Measurements from ENCODE around the gene TENM3. TPM values are rescaled to one million over a fixed set of nuclear protein-coding genes. Genes with fewer than 3 reads are reported as not detected.

TENM3 gene
- total RNA-seq, 2 experiments from 2014 or later: not detected

DNA sequence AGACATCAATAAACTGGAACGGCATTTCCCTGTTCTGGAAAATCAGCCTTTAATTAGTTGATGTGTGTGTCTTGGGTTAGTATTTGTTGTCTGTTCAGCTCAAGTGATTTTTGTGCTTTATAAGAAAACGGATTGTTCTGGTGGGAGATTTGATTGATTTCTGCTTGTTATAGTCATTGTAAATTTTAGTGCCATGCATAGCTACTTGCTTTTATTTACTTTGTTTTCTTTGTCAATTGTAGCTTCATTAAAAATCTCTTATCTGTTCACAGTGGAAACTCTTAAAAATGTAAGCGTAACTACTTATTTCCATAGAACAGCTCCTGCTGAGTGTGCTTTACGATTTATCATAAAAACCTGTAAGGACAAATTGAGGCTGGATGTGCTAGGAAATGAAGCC is 253.2 kb downstream of the TENM3 start:
- H3K4me3 Mint-ChIP-seq: no peak overlapping the region
- TF ChIP-seq, protein P1, sequence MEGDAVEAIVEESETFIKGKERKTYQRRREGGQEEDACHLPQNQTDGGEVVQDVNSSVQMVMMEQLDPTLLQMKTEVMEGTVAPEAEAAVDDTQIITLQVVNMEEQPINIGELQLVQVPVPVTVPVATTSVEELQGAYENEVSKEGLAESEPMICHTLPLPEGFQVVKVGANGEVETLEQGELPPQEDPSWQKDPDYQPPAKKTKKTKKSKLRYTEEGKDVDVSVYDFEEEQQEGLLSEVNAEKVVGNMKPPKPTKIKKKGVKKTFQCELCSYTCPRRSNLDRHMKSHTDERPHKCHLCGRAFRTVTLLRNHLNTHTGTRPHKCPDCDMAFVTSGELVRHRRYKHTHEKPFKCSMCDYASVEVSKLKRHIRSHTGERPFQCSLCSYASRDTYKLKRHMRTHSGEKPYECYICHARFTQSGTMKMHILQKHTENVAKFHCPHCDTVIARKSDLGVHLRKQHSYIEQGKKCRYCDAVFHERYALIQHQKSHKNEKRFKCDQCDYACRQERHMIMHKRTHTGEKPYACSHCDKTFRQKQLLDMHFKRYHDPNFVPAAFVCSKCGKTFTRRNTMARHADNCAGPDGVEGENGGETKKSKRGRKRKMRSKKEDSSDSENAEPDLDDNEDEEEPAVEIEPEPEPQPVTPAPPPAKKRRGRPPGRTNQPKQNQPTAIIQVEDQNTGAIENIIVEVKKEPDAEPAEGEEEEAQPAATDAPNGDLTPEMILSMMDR (IDR thresholded peaks at IDR 0.05): no peak
- Histone ChIP-seq H3K4me3 (ENCODE audit: low read length) (no peak overlapping the region), H3K4me1 (ENCODE audit: insufficient read depth, low read length) (no peaks in the 10 kb centered on the region), H3K27ac (ENCODE audit: low read depth in 1 of 2, low read length in 2 of 2) (no peak overlapping the region), H3K36me3 (ENCODE audit: insufficient read depth, low read length) (no peaks in the 10 kb centered on the region), H3K27me3 (ENCODE audit: control insufficient read depth in 1 of 2, insufficient read depth in 2 of 2, low read length in 2 of 2) (no peaks in the 10 kb centered on the region), H3K9me3 (ENCODE audit: control insufficient read depth in 1 of 2, insufficient read depth in 1 of 2, low read length in 2 of 2) (no peaks in the 10 kb centered on the region)
- peaks cover 7% of the 10 kb centered on the region for H3K4me1 Mint-ChIP-seq (ENCODE audit: low read depth)
- no peak for DNase-seq
- ChIA-PET POLR2A (no interaction called here), CTCF (no interaction called here)
- peaks cover 16% of the 10 kb centered on the region for H3K27me3 Mint-ChIP-seq
- no peaks in the 10 kb centered on the region for H3K36me3 Mint-ChIP-seq (ENCODE audit: low read depth)
- H3K9me3 Mint-ChIP-seq: no peaks in the 10 kb centered on the region
- intact Hi-C loops (cut with DNase I, micrococcal nuclease): no loop called here
- no peak overlapping the region for H3K27ac Mint-ChIP-seq
- no peak for ATAC-seq (ENCODE audit: poor library complexity)

DNA sequence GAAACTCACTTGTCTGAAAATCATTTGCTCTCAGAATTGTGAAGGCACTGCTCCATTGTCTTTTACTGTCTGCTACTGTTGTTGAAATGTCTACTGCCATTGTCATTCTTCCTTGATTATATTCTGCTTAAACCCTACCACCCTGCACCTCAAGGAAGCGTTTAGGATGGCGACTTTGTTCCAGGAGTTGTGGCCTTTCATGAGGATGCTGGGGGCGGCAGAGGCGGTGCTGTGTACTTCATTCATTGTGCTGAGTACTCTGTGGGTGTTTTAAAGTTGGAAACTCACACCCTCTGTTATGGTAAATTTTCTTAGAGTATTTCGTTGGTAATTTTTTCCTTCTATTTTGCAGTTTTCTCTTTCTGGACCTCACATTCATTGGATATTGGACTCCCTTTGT is 258.9 kb downstream of the TENM3 start:
- H3K27me3 Mint-ChIP-seq: peaks cover 25% of the 10 kb centered on the region
- intact Hi-C loops (cut with DNase I, micrococcal nuclease): no loop called here

DNA sequence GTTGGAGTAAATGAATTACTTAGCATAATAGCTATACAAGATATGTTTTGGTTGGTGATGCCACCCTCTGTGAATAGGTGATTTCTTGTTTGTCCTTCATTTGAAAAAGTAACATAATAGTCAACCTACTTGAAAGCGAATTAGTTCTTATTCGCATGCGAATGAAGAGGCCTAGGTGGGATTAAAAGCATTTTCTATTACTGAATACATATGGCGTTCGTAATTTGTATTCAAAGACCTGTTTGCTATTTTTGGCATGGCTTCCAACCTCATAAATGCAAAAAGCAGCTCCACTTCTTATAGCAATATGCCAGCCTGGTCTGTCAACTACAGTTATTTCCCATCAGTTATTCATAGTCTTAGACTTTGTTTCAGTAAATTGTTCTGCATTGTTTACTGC is 261.3 kb downstream of the TENM3 start:
- TF ChIP-seq, protein P1 (IDR thresholded peaks at IDR 0.05): no peak
- H3K9me3 Mint-ChIP-seq: no peaks in the 10 kb centered on the region
- CTCF ChIA-PET: no interaction called here
- no peaks in the 10 kb centered on the region for H3K9me3 ChIP-seq (ENCODE audit: control insufficient read depth in 1 of 2, insufficient read depth in 1 of 2, low read length in 2 of 2)
- H3K27ac ChIP-seq (ENCODE audit: low read depth in 1 of 2, low read length in 2 of 2): no peak overlapping the region
- POLR2A ChIA-PET: no interaction called here
- no peak for ATAC-seq (ENCODE audit: poor library complexity)
- no peak overlapping the region for H3K27ac Mint-ChIP-seq
- no peaks in the 10 kb centered on the region for H3K4me1 ChIP-seq (ENCODE audit: insufficient read depth, low read length)
- H3K4me1 Mint-ChIP-seq (ENCODE audit: low read depth): no peaks in the 10 kb centered on the region
- no peaks in the 10 kb centered on the region for H3K36me3 ChIP-seq (ENCODE audit: insufficient read depth, low read length)
- no peak overlapping the region for H3K4me3 ChIP-seq (ENCODE audit: low read length)
- H3K27me3 ChIP-seq (ENCODE audit: control insufficient read depth in 1 of 2, insufficient read depth in 2 of 2, low read length in 2 of 2): no peaks in the 10 kb centered on the region
- no peaks in the 10 kb centered on the region for H3K36me3 Mint-ChIP-seq (ENCODE audit: low read depth)
- DNase-seq: no peak
- H3K27me3 Mint-ChIP-seq: peaks cover 13% of the 10 kb centered on the region
- H3K4me3 Mint-ChIP-seq: no peak overlapping the region
- intact Hi-C loops (cut with DNase I, micrococcal nuclease): no loop called here

More for the DNA sequence above, 258.9 kb downstream of the TENM3 start:
- H3K9me3 ChIP-seq (ENCODE audit: control insufficient read depth in 1 of 2, insufficient read depth in 1 of 2, low read length in 2 of 2): no peaks in the 10 kb centered on the region
- no peaks in the 10 kb centered on the region for H3K36me3 Mint-ChIP-seq (ENCODE audit: low read depth)
- H3K27me3 ChIP-seq (ENCODE audit: control insufficient read depth in 1 of 2, insufficient read depth in 2 of 2, low read length in 2 of 2): no peaks in the 10 kb centered on the region
- TF ChIP-seq, protein P1 (IDR thresholded peaks at IDR 0.05): no peak
- H3K4me1 Mint-ChIP-seq (ENCODE audit: low read depth): no peaks in the 10 kb centered on the region
- H3K4me3 Mint-ChIP-seq: no peak overlapping the region
- H3K27ac ChIP-seq (ENCODE audit: low read depth in 1 of 2, low read length in 2 of 2): no peak overlapping the region
- no peaks in the 10 kb centered on the region for H3K4me1 ChIP-seq (ENCODE audit: insufficient read depth, low read length)
- H3K36me3 ChIP-seq (ENCODE audit: insufficient read depth, low read length): no peaks in the 10 kb centered on the region
- ATAC-seq (ENCODE audit: poor library complexity) (no peak), DNase-seq (no peak)
- POLR2A ChIA-PET: no interaction called here
- CTCF ChIA-PET: no interaction called here
- H3K9me3 Mint-ChIP-seq: no peaks in the 10 kb centered on the region
- H3K4me3 ChIP-seq (ENCODE audit: low read length): no peak overlapping the region
- no peak overlapping the region for H3K27ac Mint-ChIP-seq
